ENCODE measurements around the gene TMEM100. TPM values are rescaled to one million over a fixed set of nuclear protein-coding genes. Genes with fewer than 3 reads are reported as not detected.

TMEM100 gene
- total and polyA plus RNA-seq, 2 donors (not counting 1 experiment from before 2014, with no cell fraction given): not detected

- CTCF ChIA-PET: interaction anchor here (0.7 to 1.6 kb wide), 4 partner anchors 7 to 185 kb away, joined by 3 to 8 read pairs (median 5); no protein-coding TSS in a partner anchor
- H3K36me3 ChIP-seq (replicated peaks in 1 of 2; ENCODE audit: control extremely low read depth in 1 of 2, control insufficient read depth in 1 of 2, extremely low read depth in 1 of 2, insufficient read depth in 2 of 2, low read length in 1 of 2): no peaks in the 10 kb centered on the region
- no peaks in the 10 kb centered on the region for H3K9me3 ChIP-seq (ENCODE audit: control extremely low read depth in 1 of 3, control insufficient read depth in 2 of 3, insufficient read depth in 1 of 3, low read length in 2 of 3)
- no peak for DNase-seq
- TF ChIP-seq CTCF (IDR thresholded peaks at IDR 0.05) (no peak), EZH2 (IDR thresholded peaks at IDR 0.05; ENCODE audit: borderline replicate concordance, insufficient read depth, low read depth, low read length, poor library complexity, severe bottlenecking) (no peak)
- H3K27me3 Mint-ChIP-seq: peaks cover 32% of the 10 kb centered on the region
- no peak overlapping the region for H3K27ac ChIP-seq (ENCODE audit: low read length in 2 of 2)
- no peak overlapping the region for H3K9ac ChIP-seq (ENCODE audit: low read length)
- no peaks in the 10 kb centered on the region for H3K79me2 ChIP-seq (ENCODE audit: control insufficient read depth, insufficient read depth, low read length)
- ATAC-seq (ENCODE audit: low read depth): no peak
- no peak overlapping the region for H3K4me3 ChIP-seq (ENCODE audit: control extremely low read depth in 1 of 5, extremely low read depth in 1 of 5, insufficient read depth in 1 of 5, low read depth in 2 of 5, low read length in 4 of 5)
- H3K4me1 Mint-ChIP-seq: no peaks in the 10 kb centered on the region
- no peak overlapping the region for H3K4me3 Mint-ChIP-seq
- H3K4me2 ChIP-seq (replicated peaks; ENCODE audit: low read depth, low read length, poor library complexity, severe bottlenecking): no peak overlapping the region
- no peak overlapping the region for H2AFZ ChIP-seq (ENCODE audit: insufficient read depth, low read depth, low read length, poor library complexity, severe bottlenecking)
- 87% methylated on average over 3 of the region's 3 CpGs for WGBS (ENCODE audit: insufficient coverage)
- no peaks in the 10 kb centered on the region for H3K9me3 Mint-ChIP-seq (ENCODE audit: insufficient read depth)
- POLR2A ChIA-PET: no interaction called here
- H3K27me3 ChIP-seq (replicated peaks in 1 of 4; ENCODE audit: control extremely low read depth in 1 of 4, control insufficient read depth in 3 of 4, insufficient read depth in 4 of 4, low read length in 3 of 4): no peaks in the 10 kb centered on the region
- intact Hi-C loops (cut with micrococcal nuclease): no loop called here
- no peak overlapping the region for H3K27ac Mint-ChIP-seq
- H4K20me1 ChIP-seq (ENCODE audit: control insufficient read depth, insufficient read depth, low read length, poor library complexity, severe bottlenecking): no peaks in the 10 kb centered on the region
- no peaks in the 10 kb centered on the region for H3K4me1 ChIP-seq (ENCODE audit: control insufficient read depth in 2 of 2, insufficient read depth in 2 of 2, low read length in 2 of 2)
These were observed 12.3 kb downstream of the TMEM100 start for GRCh38 chr17:55710410-55710809.

GRCh38 chr17:55709984-55710383 lies 12.7 kb downstream of the TMEM100 start:
- no peaks in the 10 kb centered on the region for H3K36me3 ChIP-seq (replicated peaks in 1 of 2; ENCODE audit: control extremely low read depth in 1 of 2, control insufficient read depth in 1 of 2, extremely low read depth in 1 of 2, insufficient read depth in 2 of 2, low read length in 1 of 2)
- no peak overlapping the region for H3K4me3 Mint-ChIP-seq
- DNase-seq (no peak), ATAC-seq (ENCODE audit: low read depth) (no peak)
- no peak for TF ChIP-seq EZH2 (IDR thresholded peaks at IDR 0.05; ENCODE audit: borderline replicate concordance, insufficient read depth, low read depth, low read length, poor library complexity, severe bottlenecking)
- no peak for TF ChIP-seq CTCF (IDR thresholded peaks at IDR 0.05)
- no peak overlapping the region for H3K4me2 ChIP-seq (replicated peaks; ENCODE audit: low read depth, low read length, poor library complexity, severe bottlenecking)
- H3K9ac ChIP-seq (ENCODE audit: low read length): no peak overlapping the region
- no peaks in the 10 kb centered on the region for H4K20me1 ChIP-seq (ENCODE audit: control insufficient read depth, insufficient read depth, low read length, poor library complexity, severe bottlenecking)
- no peak overlapping the region for H3K4me3 ChIP-seq (ENCODE audit: control extremely low read depth in 1 of 5, extremely low read depth in 1 of 5, insufficient read depth in 1 of 5, low read depth in 2 of 5, low read length in 4 of 5)
- no peaks in the 10 kb centered on the region for H3K27me3 ChIP-seq (replicated peaks in 1 of 4; ENCODE audit: control extremely low read depth in 1 of 4, control insufficient read depth in 3 of 4, insufficient read depth in 4 of 4, low read length in 3 of 4)
- 92% methylated on average over 4 of the region's 4 CpGs for WGBS (ENCODE audit: insufficient coverage)
- no peaks in the 10 kb centered on the region for H3K4me1 Mint-ChIP-seq
- H3K27ac Mint-ChIP-seq: no peak overlapping the region
- no peaks in the 10 kb centered on the region for H3K79me2 ChIP-seq (ENCODE audit: control insufficient read depth, insufficient read depth, low read length)
- H3K4me1 ChIP-seq (ENCODE audit: control insufficient read depth in 2 of 2, insufficient read depth in 2 of 2, low read length in 2 of 2): no peaks in the 10 kb centered on the region
- no peaks in the 10 kb centered on the region for H3K9me3 ChIP-seq (ENCODE audit: control extremely low read depth in 1 of 3, control insufficient read depth in 2 of 3, insufficient read depth in 1 of 3, low read length in 2 of 3)
- peaks cover 32% of the 10 kb centered on the region for H3K27me3 Mint-ChIP-seq
- H3K9me3 Mint-ChIP-seq (ENCODE audit: insufficient read depth): no peaks in the 10 kb centered on the region
- no peak overlapping the region for H2AFZ ChIP-seq (ENCODE audit: insufficient read depth, low read depth, low read length, poor library complexity, severe bottlenecking)
- H3K27ac ChIP-seq (ENCODE audit: low read length in 2 of 2): no peak overlapping the region
- intact Hi-C loops (cut with micrococcal nuclease): no loop called here
- POLR2A ChIA-PET: no interaction called here
- CTCF ChIA-PET: interaction anchor here (0.8 to 1.6 kb wide), 4 partner anchors 8 to 184 kb away, joined by 4 to 8 read pairs (median 5); no protein-coding TSS in a partner anchor

Data from B cell (primary cell).